ENCODE results near the gene FNTB. TPM values are rescaled to one million over a fixed set of nuclear protein-coding genes. Genes with fewer than 3 reads are reported as not detected.

Gene FNTB
- total RNA-seq, 1 experiment from 2014 or later = 20.7 TPM

- Histone ChIP-seq H3K4me2 (ENCODE audit: insufficient read depth, insufficient read length, low read length) (no peak overlapping the region), H3K56ac (ENCODE audit: insufficient read length, low read depth, low read length) (no peak overlapping the region), H4K8ac (replicated peaks; ENCODE audit: insufficient read length, low read depth, low read length) (no peak overlapping the region), H4K91ac (ENCODE audit: insufficient read length, low read depth, low read length) (no peak overlapping the region), H2AK5ac (ENCODE audit: insufficient read length, low read length) (no peak overlapping the region), H2BK5ac (ENCODE audit: insufficient read length, low read length) (no peak overlapping the region), H4K5ac (ENCODE audit: insufficient read length, low read depth, low read length) (no peak overlapping the region), H3T11ph (ENCODE audit: low read length) (no peak overlapping the region), H3K9ac (ENCODE audit: extremely low read depth, insufficient read length, low read length) (no peak overlapping the region), H3K14ac (ENCODE audit: insufficient read depth, low read length) (no peak overlapping the region), H3K23ac (ENCODE audit: insufficient read length, low read depth, low read length) (no peak overlapping the region), H2BK15ac (ENCODE audit: low read depth, low read length) (no peak overlapping the region), H3K18ac (ENCODE audit: insufficient read length, low read depth, low read length) (no peak overlapping the region), H2BK12ac (ENCODE audit: insufficient read length, low read depth, low read length) (no peak overlapping the region), H3K4ac (ENCODE audit: low read depth, low read length) (no peak overlapping the region), H2BK120ac (ENCODE audit: low read depth, low read length, poor library complexity, severe bottlenecking) (no peak overlapping the region), H2BK20ac (ENCODE audit: low read depth, low read length, poor library complexity, severe bottlenecking) (no peak overlapping the region), H3K79me1 (ENCODE audit: insufficient read depth, low read depth, low read length, poor library complexity, severe bottlenecking) (no peaks in the 10 kb centered on the region), H2AFZ (ENCODE audit: low read length) (no peak overlapping the region), H4K20me1 (ENCODE audit: control insufficient read depth, insufficient read depth, insufficient read length) (no peaks in the 10 kb centered on the region), H3K27me3 (ENCODE audit: insufficient read depth, low read length) (no peaks in the 10 kb centered on the region), H3K79me2 (ENCODE audit: insufficient read depth, low read length) (no peaks in the 10 kb centered on the region), H3K9me3 (ENCODE audit: control insufficient read depth, low read depth, low read length) (no peaks in the 10 kb centered on the region), H3K23me2 (ENCODE audit: insufficient read length, low read depth, low read length, poor library complexity, severe bottlenecking) (no peaks in the 10 kb centered on the region), H3K27ac (ENCODE audit: insufficient read length, low read depth, low read length) (no peak overlapping the region), H3K4me1 (ENCODE audit: insufficient read depth, low read length) (peaks cover 10% of the 10 kb centered on the region)
- H3K27me3 Mint-ChIP-seq (ENCODE audit: low read depth) = no peaks in the 10 kb centered on the region
- no peak overlapping the region for H3K4me3 Mint-ChIP-seq
- TF ChIP-seq, protein P1, sequence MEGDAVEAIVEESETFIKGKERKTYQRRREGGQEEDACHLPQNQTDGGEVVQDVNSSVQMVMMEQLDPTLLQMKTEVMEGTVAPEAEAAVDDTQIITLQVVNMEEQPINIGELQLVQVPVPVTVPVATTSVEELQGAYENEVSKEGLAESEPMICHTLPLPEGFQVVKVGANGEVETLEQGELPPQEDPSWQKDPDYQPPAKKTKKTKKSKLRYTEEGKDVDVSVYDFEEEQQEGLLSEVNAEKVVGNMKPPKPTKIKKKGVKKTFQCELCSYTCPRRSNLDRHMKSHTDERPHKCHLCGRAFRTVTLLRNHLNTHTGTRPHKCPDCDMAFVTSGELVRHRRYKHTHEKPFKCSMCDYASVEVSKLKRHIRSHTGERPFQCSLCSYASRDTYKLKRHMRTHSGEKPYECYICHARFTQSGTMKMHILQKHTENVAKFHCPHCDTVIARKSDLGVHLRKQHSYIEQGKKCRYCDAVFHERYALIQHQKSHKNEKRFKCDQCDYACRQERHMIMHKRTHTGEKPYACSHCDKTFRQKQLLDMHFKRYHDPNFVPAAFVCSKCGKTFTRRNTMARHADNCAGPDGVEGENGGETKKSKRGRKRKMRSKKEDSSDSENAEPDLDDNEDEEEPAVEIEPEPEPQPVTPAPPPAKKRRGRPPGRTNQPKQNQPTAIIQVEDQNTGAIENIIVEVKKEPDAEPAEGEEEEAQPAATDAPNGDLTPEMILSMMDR (conservative IDR thresholded peaks at IDR 0.05) = no peak
- no peak overlapping the region for H3K27ac Mint-ChIP-seq
- WGBS (ENCODE audit: extremely low coverage, insufficient read length, low lambda C conversion rate) = no CpG with 5 or more reads among the region's 6 CpGs
- H3K36me3 Mint-ChIP-seq (ENCODE audit: insufficient read depth in 1 of 3, low read depth in 3 of 3) = peaks cover 0 to 11% (median 2%) of the 10 kb centered on the region in 3 experiments; a peak in 2 of 7 replicates
- no peaks in the 10 kb centered on the region for H3K9me3 Mint-ChIP-seq
- peaks cover 35 to 39% of the 10 kb centered on the region in 2 experiments for H3K4me1 Mint-ChIP-seq
- no peak for DNase-seq
Observed at GRCh38 chr14:65000898-65001591, 14.3 kb downstream of the FNTB start.

Data from H9 (cell line).